K562 treated with DMSO at 1 percent for 48 hours (cell line): Measurements from ENCODE around the gene PCNP. TPM values are rescaled to one million over a fixed set of nuclear protein-coding genes. Genes with fewer than 3 reads are reported as not detected.

Experiments used
- total RNA-seq: library from RNA; unstranded; fragments of 300-600 nt; gene quantifications from 2 replicates; pipeline ENCODE4 v1.2.3, GENCODE V29; 2022; ENCODE audit warnings: low replicate concordance; ENCODE audit errors: extremely low read depth

PCNP gene, protein sequence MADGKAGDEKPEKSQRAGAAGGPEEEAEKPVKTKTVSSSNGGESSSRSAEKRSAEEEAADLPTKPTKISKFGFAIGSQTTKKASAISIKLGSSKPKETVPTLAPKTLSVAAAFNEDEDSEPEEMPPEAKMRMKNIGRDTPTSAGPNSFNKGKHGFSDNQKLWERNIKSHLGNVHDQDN
- not detected in 2 replicates for total RNA-seq

DNA sequence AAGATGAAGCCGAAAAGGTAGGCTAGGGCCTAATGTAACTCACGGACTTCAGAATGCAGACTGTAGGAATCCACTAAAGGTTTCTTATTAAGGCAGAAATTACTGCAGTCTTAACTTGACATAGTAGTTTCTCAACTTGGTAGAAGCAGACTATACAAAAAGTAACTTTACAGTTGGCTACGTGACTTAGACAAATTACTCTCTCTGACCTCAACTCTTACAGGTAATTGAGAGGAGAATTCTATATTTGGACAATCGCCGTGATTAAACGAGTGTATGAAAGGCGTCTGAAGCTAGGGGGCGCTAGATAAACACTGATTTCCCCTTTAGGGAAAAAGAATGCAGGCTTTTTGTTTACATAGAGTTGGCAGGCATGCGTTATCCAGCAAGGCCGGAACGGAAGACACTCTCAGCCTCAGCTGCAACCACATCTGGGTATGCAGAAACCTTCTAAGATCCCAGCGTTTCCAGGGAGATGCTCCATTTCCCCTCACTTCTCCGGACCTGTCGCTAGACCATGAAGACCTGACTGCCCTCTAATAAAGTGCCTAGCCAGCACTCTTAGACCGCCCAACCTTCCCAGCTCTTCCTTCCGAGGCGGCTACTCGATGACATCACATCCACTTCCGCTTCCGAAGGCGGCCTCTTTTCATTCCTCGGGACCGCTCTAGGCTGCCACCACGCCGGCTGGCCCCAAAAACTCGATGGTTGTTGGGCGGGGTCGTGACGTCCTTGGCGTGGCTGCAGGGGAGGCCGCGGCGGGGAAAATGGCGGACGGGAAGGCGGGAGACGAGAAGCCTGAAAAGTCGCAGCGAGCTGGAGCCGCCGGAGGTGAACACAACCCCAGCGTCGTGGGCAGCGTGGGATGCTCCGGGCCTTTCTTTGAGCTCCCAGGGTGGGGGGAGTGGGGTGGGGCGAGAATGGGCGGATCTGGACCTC, at the start of gene PCNP:
Gene PCNP, plus strand, starts transcription at position 732 of the 939 bp plus-strand sequence. Its CDS starts 36 bp downstream, at position 768.

DNA sequence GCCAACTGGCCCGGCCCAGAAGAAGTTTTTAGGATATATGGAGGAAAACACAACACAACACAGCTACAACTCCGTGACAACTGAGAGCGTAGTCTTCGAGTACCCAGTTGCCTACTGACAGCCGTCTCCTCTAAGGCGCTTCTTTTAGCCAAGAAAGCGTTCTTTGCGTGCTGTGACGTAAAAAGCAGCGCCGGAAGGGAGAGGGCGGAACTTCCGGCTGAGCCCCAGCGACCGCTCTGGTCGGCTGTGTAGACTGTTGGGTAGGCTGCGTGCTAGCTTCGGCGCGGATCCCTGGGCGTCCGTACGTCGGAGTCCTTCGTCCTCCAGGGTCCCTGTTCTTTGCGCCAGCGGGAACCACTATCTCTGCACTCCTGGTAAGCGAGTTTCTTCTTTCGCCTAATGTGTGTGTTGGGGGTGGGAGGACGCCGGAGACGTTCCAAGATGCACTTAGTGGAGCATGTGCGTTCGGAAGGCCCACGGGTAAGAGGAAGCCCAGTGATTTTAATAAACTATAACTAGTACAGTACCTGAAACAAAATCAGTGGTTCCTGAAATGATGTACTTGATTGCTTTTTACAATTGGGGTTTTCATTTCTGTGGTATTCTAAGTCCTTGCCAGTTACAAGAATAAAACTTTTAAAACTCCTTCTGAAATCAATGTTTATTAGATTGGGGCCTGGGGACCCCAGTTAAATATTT, 12.2 kb upstream of the PCNP start, which contains the start of gene TRMT10C:
Gene TRMT10C, plus strand, starts transcription at position 239 of the 699 bp plus-strand sequence. CDS start 2,914 bp downstream, outside the sequence.

Other genes with a start within 250 kb of the PCNP start
- not detected in 2 replicates for gene SENP7, start 61.0 kb upstream of the PCNP start, total RNA-seq
- not detected in 2 replicates for gene TRMT10C, start 12.3 kb upstream of the PCNP start, total RNA-seq
- not detected in 2 replicates for gene ZBTB11, start 103.0 kb downstream of the PCNP start, total RNA-seq
- not detected in 2 replicates for gene RPL24, start 112.5 kb downstream of the PCNP start, total RNA-seq
- not detected in 2 replicates for gene CEP97, start 150.4 kb downstream of the PCNP start, total RNA-seq
- gene NXPE3, start 205.0 kb downstream of the PCNP start, total RNA-seq: not detected in 2 replicates